Cardiac muscle cell (in vitro differentiated cells and primary cell): ENCODE results near the gene PLA2G4D. TPM values are rescaled to one million over a fixed set of nuclear protein-coding genes. Genes with fewer than 3 reads are reported as not detected.

ENCODE experiments used
- DNase-seq, 2 donors: peaks; one replicate each; pipeline versions ENCODE4 v3.0.0 to v3.0.0-alpha.2; 2010 to 2017; ENCODE audit warnings: low read depth in 1 of 2, low spot score in 1 of 2
- H3K27ac ChIP-seq: fragments of 200-600 bp; sonication (generic); 2 replicates; pipeline ENCODE4 v1.5.1; 2016
- H3K27me3 ChIP-seq: fragments of 200-600 bp; sonication (generic); 2 replicates; pipeline ENCODE4 v1.6.0; 2016; ENCODE audit warnings: control low read depth
- H3K36me3 ChIP-seq: fragments of 200-600 bp; sonication (generic); 2 replicates; pipeline ENCODE4 v1.5.1; 2016; ENCODE audit warnings: control low read depth
- H3K4me1 ChIP-seq: fragments of 200-600 bp; sonication (generic); 2 replicates; pipeline ENCODE4 v1.8.1; 2017; ENCODE audit warnings: low read depth, mild to moderate bottlenecking, mixed run types
- H3K4me3 ChIP-seq: fragments of 200-600 bp; sonication (generic); 2 replicates; pipeline ENCODE4 v1.5.1; 2016; ENCODE audit warnings: mild to moderate bottlenecking
- H3K9me3 ChIP-seq: fragments of 200-600 bp; sonication (generic); 2 replicates; pipeline ENCODE4 v1.5.1; 2017; ENCODE audit warnings: low read depth, mild to moderate bottlenecking, control low read depth
- polyA plus RNA-seq: library from polyadenylated mRNA; unstranded; fragments of >200 nt; fragmentation: Nextera tagmentation; extraction: Ambion mirVana; gene quantifications from 2 replicates; pipeline ENCODE4 v1.2.1, GENCODE V29; 2016
- total RNA-seq: library from RNA; depleted of rRNA; stranded (reverse); fragments of >200 nt; gene quantifications from 2 replicates; pipeline ENCODE4 v1.2.3, GENCODE V29; 2016
- TF ChIP-seq, protein P1 (sequence below): IDR thresholded peaks from 2 replicates; pipeline ENCODE4 v1.5.1; 2012; ENCODE audit warnings: low read depth, mild to moderate bottlenecking, low read length

Gene PLA2G4D
- total and polyA plus RNA-seq, 2 experiments from 2014 or later: 0.03 to 0.16 TPM

GRCh38 chr15:42073418-42073817 lies 20.9 kb downstream of the PLA2G4D start:
- Histone ChIP-seq H3K27me3 (no peaks in the 10 kb centered on the region), H3K4me3 (no peak overlapping the region), H3K27ac (no peak overlapping the region), H3K9me3 (no peaks in the 10 kb centered on the region), H3K4me1 (no peaks in the 10 kb centered on the region), H3K36me3 (no peaks in the 10 kb centered on the region)
- TF ChIP-seq, protein P1, sequence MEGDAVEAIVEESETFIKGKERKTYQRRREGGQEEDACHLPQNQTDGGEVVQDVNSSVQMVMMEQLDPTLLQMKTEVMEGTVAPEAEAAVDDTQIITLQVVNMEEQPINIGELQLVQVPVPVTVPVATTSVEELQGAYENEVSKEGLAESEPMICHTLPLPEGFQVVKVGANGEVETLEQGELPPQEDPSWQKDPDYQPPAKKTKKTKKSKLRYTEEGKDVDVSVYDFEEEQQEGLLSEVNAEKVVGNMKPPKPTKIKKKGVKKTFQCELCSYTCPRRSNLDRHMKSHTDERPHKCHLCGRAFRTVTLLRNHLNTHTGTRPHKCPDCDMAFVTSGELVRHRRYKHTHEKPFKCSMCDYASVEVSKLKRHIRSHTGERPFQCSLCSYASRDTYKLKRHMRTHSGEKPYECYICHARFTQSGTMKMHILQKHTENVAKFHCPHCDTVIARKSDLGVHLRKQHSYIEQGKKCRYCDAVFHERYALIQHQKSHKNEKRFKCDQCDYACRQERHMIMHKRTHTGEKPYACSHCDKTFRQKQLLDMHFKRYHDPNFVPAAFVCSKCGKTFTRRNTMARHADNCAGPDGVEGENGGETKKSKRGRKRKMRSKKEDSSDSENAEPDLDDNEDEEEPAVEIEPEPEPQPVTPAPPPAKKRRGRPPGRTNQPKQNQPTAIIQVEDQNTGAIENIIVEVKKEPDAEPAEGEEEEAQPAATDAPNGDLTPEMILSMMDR: no peak
- DNase-seq: no peak

- H3K36me3 ChIP-seq: no peaks in the 10 kb centered on the region
- no peaks in the 10 kb centered on the region for H3K4me1 ChIP-seq
- no peak overlapping the region for H3K4me3 ChIP-seq
- H3K27ac ChIP-seq: no peak overlapping the region
- no peak for DNase-seq
- H3K27me3 ChIP-seq: no peaks in the 10 kb centered on the region
- no peaks in the 10 kb centered on the region for H3K9me3 ChIP-seq
- TF ChIP-seq, protein P1: no peak
Observed at GRCh38 chr15:42072141-42072685, 22.1 kb downstream of the PLA2G4D start.

DNA sequence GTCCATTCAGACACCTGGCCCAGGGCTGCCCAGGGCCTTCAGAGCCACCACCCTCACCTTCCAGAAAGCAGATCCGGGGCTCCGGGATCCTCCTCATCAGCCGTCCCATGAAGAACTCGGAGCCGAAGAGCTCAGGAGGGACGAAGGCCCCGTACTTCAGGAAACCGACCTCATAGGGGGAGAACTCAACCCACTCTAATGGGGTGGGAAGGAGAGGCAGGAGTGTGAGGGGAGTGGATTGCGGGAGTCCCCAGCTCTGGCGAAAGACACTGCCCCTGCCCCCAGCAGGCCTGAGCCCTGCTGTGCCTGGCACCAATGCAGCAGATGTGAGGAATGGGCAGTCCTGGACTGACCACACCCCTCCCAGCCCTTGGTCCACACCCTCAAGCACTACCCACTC lies 22.6 kb downstream of the PLA2G4D start:
- TF ChIP-seq, protein P1: no peak
- Histone ChIP-seq H3K4me1 (no peaks in the 10 kb centered on the region), H3K36me3 (no peaks in the 10 kb centered on the region)

GRCh38 chr15:42070976-42071350 lies 23.4 kb downstream of the PLA2G4D start:
- no peaks in the 10 kb centered on the region for H3K4me1 ChIP-seq
- no peaks in the 10 kb centered on the region for H3K36me3 ChIP-seq
- no peak overlapping the region for H3K27ac ChIP-seq
- no peaks in the 10 kb centered on the region for H3K27me3 ChIP-seq
- TF ChIP-seq, protein P1: no peak
- DNase-seq: no peak
- H3K9me3 ChIP-seq: no peaks in the 10 kb centered on the region
- no peak overlapping the region for H3K4me3 ChIP-seq

More for the DNA sequence above, 22.6 kb downstream of the PLA2G4D start:
- Histone ChIP-seq H3K9me3 (no peaks in the 10 kb centered on the region), H3K27me3 (no peaks in the 10 kb centered on the region), H3K4me3 (no peak overlapping the region), H3K27ac (no peak overlapping the region)
- no peak for DNase-seq

- Histone ChIP-seq H3K27ac (no peak overlapping the region), H3K4me3 (no peak overlapping the region), H3K36me3 (no peaks in the 10 kb centered on the region), H3K9me3 (no peaks in the 10 kb centered on the region), H3K27me3 (no peaks in the 10 kb centered on the region), H3K4me1 (no peaks in the 10 kb centered on the region)
- DNase-seq: no peak
- TF ChIP-seq, protein P1: no peak
Observed at GRCh38 chr15:42070279-42070975, 23.9 kb downstream of the PLA2G4D start.
